Measurements from ENCODE around the gene OVCH1.

The OVCH1 gene

DNA sequence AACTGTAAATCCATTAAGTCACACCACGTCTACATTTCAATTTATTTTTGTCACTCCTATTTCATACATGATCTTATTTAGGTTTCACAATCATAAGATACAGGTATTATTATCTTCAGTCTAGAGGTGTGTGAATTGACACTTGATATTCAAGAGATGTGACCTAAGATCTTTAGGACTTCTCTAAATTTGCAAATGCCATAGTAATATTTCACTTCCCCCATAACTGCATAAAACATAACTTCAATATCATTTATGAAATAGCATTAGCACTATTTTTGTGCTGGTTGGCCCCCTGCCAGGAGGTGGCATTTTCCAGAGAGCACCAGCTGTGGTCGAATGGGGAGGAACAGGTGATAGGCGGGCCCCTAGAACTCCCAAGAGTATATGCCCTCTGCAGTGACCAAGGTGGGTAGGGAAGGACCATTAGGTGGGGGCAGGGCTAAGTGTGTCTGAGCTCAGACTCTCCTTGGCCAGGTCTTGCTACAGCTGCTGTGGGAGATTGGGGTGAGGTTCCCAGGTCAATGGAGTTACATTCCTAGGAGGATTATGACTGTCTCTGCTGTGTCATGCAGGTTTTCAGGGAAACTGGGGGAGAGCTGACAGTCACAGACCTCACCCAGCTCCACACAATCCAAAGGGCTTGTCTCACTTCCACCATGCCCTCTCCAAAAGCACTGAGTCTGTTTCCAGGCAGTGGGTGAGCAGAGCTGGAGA, 67.3 kb downstream of the OVCH1 start:
- no peak overlapping the region for H3K9ac ChIP-seq (ENCODE audit: low read length)
- no peaks in the 10 kb centered on the region for H3K4me1 ChIP-seq (ENCODE audit: control insufficient read depth, insufficient read depth, low read length)
- H3K4me3 ChIP-seq (ENCODE audit: low read length) = no peak overlapping the region
- no peak overlapping the region for H3K27ac ChIP-seq (ENCODE audit: low read depth, low read length)
- H3K27me3 ChIP-seq (ENCODE audit: control insufficient read depth, insufficient read depth, low read length) = no peaks in the 10 kb centered on the region
- H3K36me3 ChIP-seq (ENCODE audit: control insufficient read depth, insufficient read depth, low read length) = no peaks in the 10 kb centered on the region

DNA sequence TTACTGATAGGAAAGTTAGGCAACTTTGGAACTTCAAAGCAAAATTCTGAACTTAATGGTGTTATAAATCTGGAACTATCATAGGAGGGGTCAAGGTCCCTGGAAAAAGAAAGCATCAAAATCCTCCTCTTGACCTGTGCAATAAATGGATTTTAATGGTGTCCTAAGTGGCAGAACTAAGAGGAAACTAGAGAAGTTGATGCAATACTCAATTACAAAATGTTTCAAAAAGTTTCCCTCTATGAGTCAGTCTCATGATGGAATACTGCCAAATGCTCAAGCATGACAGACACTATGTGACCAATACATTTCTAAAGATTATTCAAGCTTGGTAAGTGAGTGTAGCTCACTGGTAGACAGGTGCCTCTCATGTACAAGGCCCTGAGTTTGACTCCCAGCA, 68.9 kb downstream of the OVCH1 start:
- no peaks in the 10 kb centered on the region for H3K27me3 ChIP-seq (ENCODE audit: control insufficient read depth, insufficient read depth, low read length)
- H3K27ac ChIP-seq (ENCODE audit: low read depth, low read length) = no peak overlapping the region
- H3K4me3 ChIP-seq (ENCODE audit: low read length) = no peak overlapping the region
- H3K9ac ChIP-seq (ENCODE audit: low read length) = no peak overlapping the region
- no peaks in the 10 kb centered on the region for H3K4me1 ChIP-seq (ENCODE audit: control insufficient read depth, insufficient read depth, low read length)
- H3K36me3 ChIP-seq (ENCODE audit: control insufficient read depth, insufficient read depth, low read length) = no peaks in the 10 kb centered on the region

DNA sequence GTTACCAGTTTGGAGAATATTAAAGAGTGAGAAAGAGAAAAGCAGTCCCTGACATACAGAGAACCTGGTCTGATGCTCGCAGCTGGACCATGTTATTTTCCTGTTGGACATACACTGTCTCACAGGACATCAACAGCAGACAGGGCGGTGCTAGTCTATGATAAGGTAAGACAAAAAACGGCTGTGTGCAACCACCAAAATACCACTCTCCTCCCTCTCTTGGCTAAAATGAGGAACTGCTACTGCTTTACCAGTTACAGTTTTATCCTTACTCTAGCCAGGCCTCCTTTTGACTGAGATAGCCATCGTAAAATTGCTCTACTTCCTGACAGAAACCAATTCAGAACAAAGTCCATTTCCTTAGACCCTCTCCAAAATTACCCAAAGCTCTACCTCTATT, 69.5 kb downstream of the OVCH1 start:
- Histone ChIP-seq H3K9ac (ENCODE audit: low read length) (no peak overlapping the region), H3K27ac (ENCODE audit: low read depth, low read length) (no peak overlapping the region), H3K36me3 (ENCODE audit: control insufficient read depth, insufficient read depth, low read length) (no peaks in the 10 kb centered on the region), H3K27me3 (ENCODE audit: control insufficient read depth, insufficient read depth, low read length) (no peaks in the 10 kb centered on the region), H3K4me3 (ENCODE audit: low read length) (no peak overlapping the region), H3K4me1 (ENCODE audit: control insufficient read depth, insufficient read depth, low read length) (no peaks in the 10 kb centered on the region)

DNA sequence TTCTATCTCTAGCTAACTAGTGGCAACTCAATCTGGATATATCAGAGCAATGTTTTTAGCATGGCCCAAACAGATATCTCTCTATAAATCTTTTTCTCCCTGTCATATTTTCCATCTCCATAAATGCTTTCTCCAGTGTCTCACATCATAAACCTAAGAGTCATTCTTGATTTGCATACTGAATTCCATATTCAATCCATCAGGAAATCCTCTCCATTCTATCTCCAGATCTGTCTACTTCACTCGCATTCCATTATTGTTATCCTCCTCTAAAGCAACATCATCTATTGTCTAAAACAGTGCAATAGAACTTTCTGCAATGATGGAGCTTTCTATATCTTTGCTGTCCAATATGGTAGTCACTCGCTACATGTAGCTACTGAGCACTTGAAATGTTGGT, 71.0 kb downstream of the OVCH1 start:
- no peaks in the 10 kb centered on the region for H3K4me1 ChIP-seq (ENCODE audit: control insufficient read depth, insufficient read depth, low read length)
- no peak overlapping the region for H3K27ac ChIP-seq (ENCODE audit: low read depth, low read length)
- no peaks in the 10 kb centered on the region for H3K27me3 ChIP-seq (ENCODE audit: control insufficient read depth, insufficient read depth, low read length)
- H3K36me3 ChIP-seq (ENCODE audit: control insufficient read depth, insufficient read depth, low read length) = no peaks in the 10 kb centered on the region
- no peak overlapping the region for H3K9ac ChIP-seq (ENCODE audit: low read length)
- no peak overlapping the region for H3K4me3 ChIP-seq (ENCODE audit: low read length)

DNA sequence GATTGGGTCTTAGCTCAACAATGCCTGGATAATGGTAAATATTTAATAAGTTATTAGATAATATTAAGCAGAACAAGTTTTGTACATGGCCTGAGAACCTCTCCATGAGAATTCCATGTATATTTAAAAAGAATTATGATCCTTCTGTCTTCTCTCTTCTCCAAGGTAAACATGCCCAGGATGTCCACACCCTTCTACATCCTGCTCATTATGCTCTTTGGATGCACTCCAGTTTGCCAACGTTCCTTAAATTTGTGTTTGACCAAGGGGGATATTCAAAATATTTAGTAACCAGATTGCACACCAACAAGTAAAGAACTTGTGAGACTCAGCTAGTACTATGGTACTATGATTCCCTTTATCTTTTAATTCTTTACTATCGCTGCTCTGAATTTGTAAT, 71.8 kb downstream of the OVCH1 start:
- Histone ChIP-seq H3K36me3 (ENCODE audit: control insufficient read depth, insufficient read depth, low read length) (no peaks in the 10 kb centered on the region), H3K9ac (ENCODE audit: low read length) (no peak overlapping the region), H3K27me3 (ENCODE audit: control insufficient read depth, insufficient read depth, low read length) (no peaks in the 10 kb centered on the region), H3K27ac (ENCODE audit: low read depth, low read length) (no peak overlapping the region), H3K4me1 (ENCODE audit: control insufficient read depth, insufficient read depth, low read length) (no peaks in the 10 kb centered on the region), H3K4me3 (ENCODE audit: low read length) (no peak overlapping the region)

DNA sequence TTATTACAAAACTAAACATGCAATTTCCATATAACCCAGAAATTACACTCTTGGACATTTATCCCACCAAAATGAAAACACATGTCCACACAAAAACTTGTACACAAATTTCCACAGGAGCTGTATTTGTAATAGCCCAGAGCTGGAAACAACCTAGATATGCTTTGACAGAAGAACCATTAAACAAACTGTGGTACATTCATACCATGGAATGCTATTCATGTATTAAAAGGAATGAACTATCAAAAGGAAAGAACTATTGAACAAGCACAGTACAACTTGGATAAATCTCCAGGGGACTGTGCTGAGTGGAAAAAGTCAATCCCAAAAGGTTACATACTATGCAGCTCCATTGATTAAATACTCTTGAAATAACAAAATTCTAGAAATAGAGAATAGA, 80.7 kb downstream of the OVCH1 start:
- Histone ChIP-seq H3K9ac (ENCODE audit: low read length) (no peak overlapping the region), H3K4me3 (ENCODE audit: low read length) (no peak overlapping the region), H3K36me3 (ENCODE audit: control insufficient read depth, insufficient read depth, low read length) (no peaks in the 10 kb centered on the region), H3K27ac (ENCODE audit: low read depth, low read length) (no peak overlapping the region), H3K27me3 (ENCODE audit: control insufficient read depth, insufficient read depth, low read length) (no peaks in the 10 kb centered on the region), H3K4me1 (ENCODE audit: control insufficient read depth, insufficient read depth, low read length) (no peaks in the 10 kb centered on the region)

DNA sequence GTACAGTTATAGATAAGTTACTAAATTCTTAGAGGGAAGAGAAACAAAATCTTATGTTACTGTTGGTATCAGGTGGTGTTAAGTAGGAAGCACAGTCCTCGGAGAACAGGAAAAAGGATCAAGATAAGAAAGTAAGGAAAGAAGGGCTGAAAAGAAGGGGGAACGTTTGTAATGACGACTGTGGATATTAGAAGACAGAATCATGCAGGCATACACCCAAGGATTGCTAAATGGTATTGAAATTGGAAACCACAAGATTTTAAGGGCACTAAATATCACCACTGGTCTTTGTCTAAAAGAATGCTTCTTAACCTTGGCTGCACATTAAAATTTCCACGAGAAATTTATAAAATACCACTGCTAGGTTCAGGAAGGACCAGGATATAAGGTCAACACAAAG, 82.4 kb downstream of the OVCH1 start:
- H3K4me1 ChIP-seq (ENCODE audit: control insufficient read depth, insufficient read depth, low read length) = no peaks in the 10 kb centered on the region
- H3K9ac ChIP-seq (ENCODE audit: low read length) = no peak overlapping the region
- no peak overlapping the region for H3K4me3 ChIP-seq (ENCODE audit: low read length)
- no peak overlapping the region for H3K27ac ChIP-seq (ENCODE audit: low read depth, low read length)
- no peaks in the 10 kb centered on the region for H3K36me3 ChIP-seq (ENCODE audit: control insufficient read depth, insufficient read depth, low read length)
- no peaks in the 10 kb centered on the region for H3K27me3 ChIP-seq (ENCODE audit: control insufficient read depth, insufficient read depth, low read length)

DNA sequence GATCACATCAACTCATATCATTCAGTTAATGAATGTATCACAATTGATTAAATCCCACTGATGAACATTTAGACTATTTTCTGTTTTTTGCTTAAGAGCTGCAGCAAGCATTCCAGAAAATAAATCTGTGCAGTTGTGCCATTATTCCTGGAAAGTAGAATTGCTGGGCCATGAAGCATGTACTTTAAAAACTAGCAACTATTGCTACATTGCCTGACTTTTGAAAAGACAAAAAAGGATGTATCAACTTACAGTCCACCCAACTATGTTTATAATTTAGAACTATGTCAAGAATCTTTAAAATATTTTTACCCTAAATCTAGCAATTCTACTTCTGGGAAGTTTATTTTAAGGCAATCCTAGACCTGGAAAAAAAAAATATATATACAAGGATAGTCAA, 83.1 kb downstream of the OVCH1 start:
- H3K27me3 ChIP-seq (ENCODE audit: control insufficient read depth, insufficient read depth, low read length) = no peaks in the 10 kb centered on the region
- H3K27ac ChIP-seq (ENCODE audit: low read depth, low read length) = no peak overlapping the region
- no peaks in the 10 kb centered on the region for H3K4me1 ChIP-seq (ENCODE audit: control insufficient read depth, insufficient read depth, low read length)
- no peak overlapping the region for H3K4me3 ChIP-seq (ENCODE audit: low read length)
- H3K36me3 ChIP-seq (ENCODE audit: control insufficient read depth, insufficient read depth, low read length) = no peaks in the 10 kb centered on the region
- H3K9ac ChIP-seq (ENCODE audit: low read length) = no peak overlapping the region

DNA sequence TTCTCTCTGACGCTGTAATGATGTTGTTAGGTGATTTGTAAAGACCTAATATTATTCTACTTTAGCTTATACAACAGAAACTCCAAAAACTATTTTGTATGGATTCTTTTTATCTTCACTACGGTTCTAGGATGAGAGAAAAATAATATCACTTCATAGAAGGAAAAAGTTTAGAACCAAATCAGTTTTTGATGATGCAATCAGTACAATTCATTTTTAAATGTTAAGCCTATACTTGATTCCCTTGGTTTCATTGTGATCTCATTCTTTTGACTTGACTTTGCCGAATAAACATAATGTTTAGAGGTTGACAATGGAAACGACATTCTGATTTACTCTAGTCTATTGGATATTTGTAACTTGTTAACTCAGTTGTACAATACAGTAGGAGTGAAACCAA, 91.9 kb downstream of the OVCH1 start:
- no peak overlapping the region for H3K4me3 ChIP-seq (ENCODE audit: low read length)
- H3K27me3 ChIP-seq (ENCODE audit: control insufficient read depth, insufficient read depth, low read length) = no peaks in the 10 kb centered on the region
- no peak overlapping the region for H3K9ac ChIP-seq (ENCODE audit: low read length)
- no peaks in the 10 kb centered on the region for H3K4me1 ChIP-seq (ENCODE audit: control insufficient read depth, insufficient read depth, low read length)
- H3K27ac ChIP-seq (ENCODE audit: low read depth, low read length) = no peak overlapping the region
- no peaks in the 10 kb centered on the region for H3K36me3 ChIP-seq (ENCODE audit: control insufficient read depth, insufficient read depth, low read length)

DNA sequence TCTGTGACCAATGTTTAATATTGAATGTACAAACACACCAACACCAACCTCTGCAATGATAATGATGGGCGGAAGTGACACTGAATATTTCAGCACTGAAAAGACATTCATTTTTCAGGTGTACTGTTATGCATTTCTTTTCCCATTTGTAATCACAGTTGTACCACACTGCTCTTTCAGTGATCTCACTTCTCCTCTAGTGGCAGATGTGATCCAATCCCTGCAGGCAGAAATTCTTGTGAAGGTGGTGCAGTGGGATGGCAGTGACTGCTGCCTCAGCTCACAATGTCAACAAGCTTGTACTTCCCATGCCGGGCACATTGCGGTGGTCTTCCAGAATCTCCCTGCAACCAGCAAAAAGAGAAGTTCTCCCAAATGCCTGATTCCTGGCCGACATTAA, 93.5 kb downstream of the OVCH1 start:
- Histone ChIP-seq H3K27ac (ENCODE audit: low read depth, low read length) (no peak overlapping the region), H3K4me3 (ENCODE audit: low read length) (no peak overlapping the region), H3K9ac (ENCODE audit: low read length) (no peak overlapping the region), H3K36me3 (ENCODE audit: control insufficient read depth, insufficient read depth, low read length) (no peaks in the 10 kb centered on the region), H3K4me1 (ENCODE audit: control insufficient read depth, insufficient read depth, low read length) (no peaks in the 10 kb centered on the region), H3K27me3 (ENCODE audit: control insufficient read depth, insufficient read depth, low read length) (no peaks in the 10 kb centered on the region)

DNA sequence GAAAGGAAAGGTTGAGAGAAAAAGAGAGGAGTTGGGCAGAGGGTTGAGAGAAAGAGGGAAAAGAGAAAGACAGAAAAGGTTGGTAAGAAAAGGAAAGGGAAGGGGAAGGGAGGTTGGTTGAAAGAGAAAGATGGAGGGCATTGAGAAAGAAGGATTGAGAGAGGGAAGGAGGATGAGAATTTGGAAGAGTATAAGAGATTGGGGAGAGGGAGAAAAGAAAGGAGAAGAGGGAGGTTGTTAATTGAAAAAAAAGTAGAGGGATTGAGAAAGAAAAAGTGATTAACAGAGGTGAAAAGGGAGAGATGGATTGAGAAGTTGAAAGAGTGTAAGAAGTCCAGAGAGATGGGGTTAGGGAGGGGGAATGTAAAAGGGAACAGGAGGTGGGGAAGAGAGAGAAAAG, 95.0 kb downstream of the OVCH1 start:
- H3K4me1 ChIP-seq (ENCODE audit: control insufficient read depth, insufficient read depth, low read length) = no peaks in the 10 kb centered on the region
- H3K27ac ChIP-seq (ENCODE audit: low read depth, low read length) = no peak overlapping the region
- H3K9ac ChIP-seq (ENCODE audit: low read length) = no peak overlapping the region
- H3K36me3 ChIP-seq (ENCODE audit: control insufficient read depth, insufficient read depth, low read length) = no peaks in the 10 kb centered on the region
- H3K27me3 ChIP-seq (ENCODE audit: control insufficient read depth, insufficient read depth, low read length) = no peaks in the 10 kb centered on the region
- H3K4me3 ChIP-seq (ENCODE audit: low read length) = no peak overlapping the region

DNA sequence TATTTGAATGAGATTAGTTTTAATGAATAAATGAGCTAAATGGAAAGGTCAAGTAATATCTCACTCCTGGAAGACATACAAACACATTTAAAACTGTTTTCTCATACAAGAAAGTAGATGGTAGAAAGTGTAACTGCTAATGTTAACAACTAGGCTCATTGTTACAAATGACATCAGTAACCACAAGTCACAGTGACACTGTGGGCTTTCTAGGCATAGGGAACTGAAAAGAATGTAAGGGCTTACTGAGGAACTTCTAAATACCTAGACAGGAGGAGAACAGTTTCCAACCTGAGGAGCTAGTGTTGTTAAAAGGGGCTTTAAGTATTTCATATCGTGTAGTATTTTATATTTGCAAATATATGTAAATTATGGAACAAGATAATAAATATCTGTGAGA, 99.0 kb downstream of the OVCH1 start:
- no peaks in the 10 kb centered on the region for H3K27me3 ChIP-seq (ENCODE audit: control insufficient read depth, insufficient read depth, low read length)
- no peak overlapping the region for H3K9ac ChIP-seq (ENCODE audit: low read length)
- H3K36me3 ChIP-seq (ENCODE audit: control insufficient read depth, insufficient read depth, low read length) = no peaks in the 10 kb centered on the region
- no peak overlapping the region for H3K4me3 ChIP-seq (ENCODE audit: low read length)
- H3K4me1 ChIP-seq (ENCODE audit: control insufficient read depth, insufficient read depth, low read length) = no peaks in the 10 kb centered on the region
- H3K27ac ChIP-seq (ENCODE audit: low read depth, low read length) = no peak overlapping the region

DNA sequence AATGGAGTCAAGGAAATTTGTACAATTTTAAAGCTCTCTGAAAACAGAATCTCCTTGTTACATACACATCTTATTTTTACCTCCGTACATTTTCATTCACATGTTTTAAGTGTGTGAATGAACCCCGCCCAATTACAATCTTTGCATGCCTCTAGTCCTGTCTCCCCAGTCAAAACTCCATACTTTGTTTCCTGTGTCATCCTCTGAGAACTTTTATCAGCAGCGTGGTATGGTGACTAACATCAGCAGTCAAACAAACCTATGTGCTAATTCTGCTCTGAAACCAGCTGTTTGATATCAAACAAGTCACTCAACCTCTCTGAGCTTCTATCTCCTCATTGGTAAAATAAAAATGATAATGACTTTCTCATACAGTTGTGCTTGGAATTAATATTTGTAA, 100.7 kb downstream of the OVCH1 start:
- H3K36me3 ChIP-seq (ENCODE audit: control insufficient read depth, insufficient read depth, low read length) = no peaks in the 10 kb centered on the region
- no peaks in the 10 kb centered on the region for H3K27me3 ChIP-seq (ENCODE audit: control insufficient read depth, insufficient read depth, low read length)
- no peak overlapping the region for H3K4me3 ChIP-seq (ENCODE audit: low read length)
- no peaks in the 10 kb centered on the region for H3K4me1 ChIP-seq (ENCODE audit: control insufficient read depth, insufficient read depth, low read length)
- no peak overlapping the region for H3K9ac ChIP-seq (ENCODE audit: low read length)
- no peak overlapping the region for H3K27ac ChIP-seq (ENCODE audit: low read depth, low read length)

All from rectal smooth muscle tissue (tissue), 1 donor.